ENCODE data around the gene STAG2. TPM values are rescaled to one million over a fixed set of nuclear protein-coding genes. Genes with fewer than 3 reads are reported as not detected.
A peak's percentile ranks its signal among the peaks of the same experiment; 100 is the strongest.

STAG2 gene
- total RNA-seq, 4 donors from 2014 or later: 71.4 to 93.0 (median 80.7) TPM

DNA sequence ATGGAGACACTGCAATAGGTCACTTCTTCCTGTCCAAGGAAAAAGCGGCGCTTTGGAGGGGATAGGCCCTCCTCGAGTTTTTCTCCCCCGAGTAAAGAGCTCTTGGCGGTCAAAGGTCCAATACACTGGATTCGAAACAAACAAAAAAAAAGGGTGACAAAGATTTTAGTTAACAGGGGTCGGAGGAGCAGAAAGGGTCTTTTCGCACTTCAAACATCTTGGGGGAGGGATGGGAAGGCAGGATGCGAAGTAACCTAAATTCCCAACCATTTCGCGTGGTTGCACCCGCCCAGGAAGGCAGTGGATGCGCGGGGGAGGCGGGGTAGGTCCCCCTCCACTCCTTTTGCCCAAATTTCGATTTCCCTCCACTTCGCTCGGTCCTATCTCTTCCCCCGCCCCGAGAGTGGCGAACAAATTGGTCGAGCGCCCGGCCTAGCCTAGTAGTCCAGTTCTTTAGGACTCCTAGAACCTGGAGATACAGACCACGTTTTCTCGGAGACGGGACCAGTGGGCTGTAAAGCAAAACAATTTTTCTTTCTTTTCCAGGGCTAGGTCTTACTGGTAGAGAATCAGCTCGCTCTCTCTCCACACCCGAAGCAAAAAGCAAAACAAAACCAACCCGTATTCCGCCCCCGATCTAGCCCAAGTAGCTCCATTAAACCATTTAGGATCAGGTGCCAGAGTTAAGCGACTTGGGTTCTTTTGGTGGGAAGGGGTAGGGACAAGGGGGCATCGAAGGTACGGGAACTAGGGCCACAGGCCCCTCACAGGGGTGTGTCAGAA is 2.0 kb upstream of the STAG2 start:
- H3K9me3 ChIP-seq: no peaks in the 10 kb centered on the region
- H3K4me1 ChIP-seq: peaks cover 0 to 8% (median 0%) of the 10 kb centered on the region in 4 donors
- peak overlapping the region; percentile 50 to 82 (median 60) for H3K4me3 ChIP-seq
- WGBS, 2 donors: 0 to 34% methylated on average over 34 to 35 of the region's 35 CpGs
- H3K27ac ChIP-seq: peak overlapping the region; percentile 95 to 100 (median 98)
- no peaks in the 10 kb centered on the region for H3K27me3 ChIP-seq
- peak in 1 of 2 donors; percentile 8 for TF ChIP-seq POLR2A (IDR thresholded peaks at IDR 0.05)
- no peak for TF ChIP-seq EP300 (IDR thresholded peaks at IDR 0.05)
- TF ChIP-seq CTCF (IDR thresholded peaks at IDR 0.05): no peak
- peak; percentile 29 to 59 for DNase-seq (ENCODE audit: low spot score in 2 of 2)
- H3K36me3 ChIP-seq: no peaks in the 10 kb centered on the region

DNA sequence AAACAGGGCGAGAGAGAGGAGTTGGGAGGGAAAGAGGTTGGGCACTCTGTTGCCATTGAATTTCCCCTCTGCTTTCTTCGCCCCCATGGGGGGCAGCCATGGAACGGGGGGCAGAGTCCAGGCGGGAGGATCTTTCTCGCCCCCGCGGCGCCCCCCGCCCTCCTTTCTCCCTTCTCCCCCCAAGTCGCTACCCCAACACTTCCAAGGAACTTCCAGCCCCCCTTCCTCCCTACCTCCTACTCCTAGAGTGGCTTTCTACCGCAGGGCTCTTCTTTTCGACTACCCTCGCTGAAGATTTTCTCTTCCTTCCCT is 594 bp upstream of the STAG2 start:
- WGBS, 2 donors: 4 to 34% methylated on average over 4 to 13 of the region's 13 CpGs
- H3K4me3 ChIP-seq: peak overlapping the region; percentile 61 to 82 (median 68)
- H3K27me3 ChIP-seq: no peaks in the 10 kb centered on the region
- no peak for DNase-seq (ENCODE audit: low spot score in 2 of 2)
- H3K4me1 ChIP-seq: peaks cover 0 to 21% (median 0%) of the 10 kb centered on the region in 4 donors
- TF ChIP-seq POLR2A (IDR thresholded peaks at IDR 0.05): no peak
- H3K36me3 ChIP-seq: no peaks in the 10 kb centered on the region
- no peaks in the 10 kb centered on the region for H3K9me3 ChIP-seq
- peak overlapping the region; percentile 98 to 100 (median 98) for H3K27ac ChIP-seq

GRCh38 chrX:123962006-123962467 is 531 bp downstream of the STAG2 start:
- 0 to 40% methylated on average over 19 to 23 of the region's 23 CpGs for WGBS, 2 donors
- no peak for DNase-seq (ENCODE audit: low spot score in 2 of 2)
- TF ChIP-seq EP300 (IDR thresholded peaks at IDR 0.05) (no peak), CTCF (IDR thresholded peaks at IDR 0.05) (no peak), POLR2A (IDR thresholded peaks at IDR 0.05) (no peak)

DNA sequence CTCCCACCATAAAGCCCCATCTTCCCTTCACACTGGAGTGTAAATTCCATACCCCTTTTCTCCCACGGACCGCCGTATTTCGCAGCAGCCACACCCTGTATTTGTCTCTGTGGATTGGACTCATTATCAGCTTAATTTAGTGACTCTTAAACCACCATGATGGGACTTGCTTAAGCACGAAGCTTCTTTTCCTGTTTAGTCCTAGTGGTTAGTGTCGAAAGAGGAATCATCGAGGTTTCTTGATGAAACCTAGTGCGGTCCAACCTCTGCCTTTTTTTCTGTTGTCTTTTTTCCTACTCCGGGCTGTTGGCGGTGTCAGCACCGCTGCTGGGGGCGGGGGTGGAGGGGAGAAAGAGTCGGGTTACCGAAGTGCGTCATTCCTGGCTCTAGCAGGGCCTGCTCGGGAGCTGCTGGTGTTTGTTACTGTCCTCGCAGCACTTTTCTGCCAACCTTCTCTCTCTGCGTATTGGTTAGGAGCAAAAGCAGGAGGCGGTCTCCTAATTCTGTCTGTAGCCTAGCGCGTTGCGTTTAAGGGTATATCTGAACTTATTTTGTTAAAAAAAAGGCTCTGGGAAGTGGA is 1.4 kb downstream of the STAG2 start:
- H3K4me1 ChIP-seq: peaks cover 0 to 26% (median 2%) of the 10 kb centered on the region in 4 donors
- peak overlapping the region; percentile 98 to 100 (median 98) for H3K27ac ChIP-seq
- peak; percentile 43 to 94 for TF ChIP-seq EP300 (IDR thresholded peaks at IDR 0.05)
- no peak for TF ChIP-seq CTCF (IDR thresholded peaks at IDR 0.05)
- TF ChIP-seq POLR2A (IDR thresholded peaks at IDR 0.05): peak; percentile 48 to 73
- peak; percentile 76 to 82 for DNase-seq (ENCODE audit: low spot score in 2 of 2)
- no peaks in the 10 kb centered on the region for H3K27me3 ChIP-seq
- H3K4me3 ChIP-seq: peak overlapping the region; percentile 61 to 82 (median 68)
- 0 to 34% methylated on average over 14 to 22 of the region's 22 CpGs for WGBS, 2 donors
- H3K36me3 ChIP-seq: no peaks in the 10 kb centered on the region
- no peaks in the 10 kb centered on the region for H3K9me3 ChIP-seq

More at GRCh38 chrX:123962006-123962467, 531 bp downstream of the STAG2 start:
- Histone ChIP-seq H3K9me3 (no peaks in the 10 kb centered on the region), H3K36me3 (no peaks in the 10 kb centered on the region), H3K27me3 (no peaks in the 10 kb centered on the region), H3K4me1 (peaks cover 0 to 26% (median 2%) of the 10 kb centered on the region in 4 donors), H3K4me3 (peak overlapping the region; percentile 61 to 82 (median 68)), H3K27ac (peak overlapping the region; percentile 98 to 100 (median 98))

DNA sequence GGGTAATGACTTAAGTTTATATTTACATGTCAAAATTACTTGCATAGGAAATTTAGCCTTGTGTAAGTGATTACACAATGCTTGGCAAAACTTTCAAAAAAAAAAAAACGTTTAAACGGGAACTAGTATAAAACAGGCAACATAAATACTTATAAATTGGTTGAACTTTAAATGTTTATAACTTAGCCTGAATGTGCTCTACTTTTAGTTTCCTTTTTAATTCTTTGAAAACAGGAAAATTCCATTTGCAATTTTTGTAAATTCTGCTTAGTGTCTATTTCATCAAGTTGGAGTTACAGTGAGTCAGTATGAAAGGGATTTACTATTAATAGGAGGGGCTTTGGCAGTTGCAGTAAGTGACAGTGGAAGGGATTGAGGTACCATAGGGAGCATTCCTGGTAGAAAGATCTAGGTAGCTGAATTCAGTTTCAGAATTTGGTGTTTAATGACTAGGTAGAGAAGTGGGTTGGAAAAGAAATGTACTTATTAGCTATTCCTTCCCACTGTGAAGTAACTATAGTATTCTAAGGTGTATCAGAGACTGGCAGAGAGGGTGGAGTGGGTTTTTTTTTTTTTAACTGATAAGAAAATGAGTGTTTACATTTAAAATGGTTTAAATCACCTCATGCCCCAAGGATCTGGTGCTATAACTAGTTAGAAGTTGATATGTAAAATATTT is 2.8 kb downstream of the STAG2 start:
- WGBS, 2 donors: 0 to 31% methylated on average over 2 of the region's 2 CpGs

More for the DNA sequence above, 2.8 kb downstream of the STAG2 start:
- no peaks in the 10 kb centered on the region for H3K27me3 ChIP-seq
- TF ChIP-seq POLR2A (IDR thresholded peaks at IDR 0.05) (no peak), CTCF (IDR thresholded peaks at IDR 0.05) (no peak), EP300 (IDR thresholded peaks at IDR 0.05) (no peak)
- DNase-seq (ENCODE audit: low spot score in 2 of 2): no peak
- peaks cover 0 to 37% (median 2%) of the 10 kb centered on the region in 4 donors for H3K4me1 ChIP-seq
- H3K4me3 ChIP-seq: peak overlapping the region in 1 of 4 donors; percentile 82
- peak overlapping the region; percentile 98 to 100 (median 98) for H3K27ac ChIP-seq
- no peaks in the 10 kb centered on the region for H3K9me3 ChIP-seq
- no peaks in the 10 kb centered on the region for H3K36me3 ChIP-seq
